Caco-2 (cell line): ENCODE data around the gene MRPS25. TPM values are rescaled to one million over a fixed set of nuclear protein-coding genes. Genes with fewer than 3 reads are reported as not detected.

ENCODE experiments used
- Bru-seq: library from RNA; stranded (reverse); fragments of 400-500 nt; gene quantifications from one replicate; lab custom pipeline; 2021; lab: Mats Ljungman, UMichigan
- BruChase-seq, 2 experiments: library from RNA; stranded (reverse); fragments of 400-500 nt; gene quantifications; one replicate each; lab custom pipeline; 2021; lab: Mats Ljungman, UMichigan
- BruUV-seq: library from RNA; stranded (reverse); fragments of 400-500 nt; replicated peaks from 2 replicates; lab custom pipeline; 2021; lab: Mats Ljungman, UMichigan
- CTCF ChIA-PET: fragments of 300-600 bp; sonication (Branson Sonifier 250); formaldehyde crosslinking; loops from one replicate; lab custom pipeline; 2022; ENCODE audit warnings: antibody characterized with exemption; lab: Charles Lee
- POLR2A ChIA-PET: fragments of 300-600 bp; sonication (Branson Sonifier 250); formaldehyde crosslinking; loops from one replicate; lab custom pipeline; 2022; ENCODE audit warnings: antibody characterized with exemption; lab: Charles Lee
- DNase-seq, 2 experiments: peaks; one replicate each; pipeline versions ENCODE4 v3.0.0 to v3.0.0-alpha.2; 2020 to 2022
- H3K27me3 ChIP-seq: replicated peaks from 2 replicates; pipeline ENCODE4 v1.6.0; 2011; ENCODE audit warnings: low read length; ENCODE audit not compliant: control insufficient read depth, insufficient read depth
- H3K36me3 ChIP-seq: 2 replicates; pipeline ENCODE4 v1.5.1; 2011; ENCODE audit warnings: low read length; ENCODE audit not compliant: control insufficient read depth, insufficient read depth
- H3K4me1 ChIP-seq: fragments of 250-450 bp; sonication (Bioruptor Pico); 2 replicates; pipeline ENCODE4 v1.5.1; 2020; ENCODE audit warnings: mild to moderate bottlenecking
- H3K4me3 ChIP-seq: 2 replicates; pipeline ENCODE4 v1.5.1; 2011; ENCODE audit warnings: low read depth, mild to moderate bottlenecking, control low read depth, low read length
- H3K9me3 ChIP-seq: fragments of 250-450 bp; sonication (Bioruptor Pico); 2 replicates; pipeline ENCODE4 v1.5.1; 2020; ENCODE audit warnings: mild to moderate bottlenecking, moderate library complexity
- H3K27ac Mint-ChIP-seq: one replicate; pipeline ENCODE4 v1.8.0; 2022; ENCODE audit warnings: mixed read lengths; ENCODE audit not compliant: unreplicated experiment
- H3K27me3 Mint-ChIP-seq: one replicate; pipeline ENCODE4 v1.8.0; 2022; ENCODE audit warnings: mixed read lengths; ENCODE audit not compliant: insufficient read depth, unreplicated experiment
- H3K36me3 Mint-ChIP-seq: one replicate; pipeline ENCODE4 v1.8.0; 2022; ENCODE audit warnings: mild to moderate bottlenecking, mixed read lengths; ENCODE audit not compliant: insufficient read depth, unreplicated experiment
- H3K4me1 Mint-ChIP-seq: one replicate; pipeline ENCODE4 v1.8.0; 2022; ENCODE audit warnings: low read depth, mixed read lengths; ENCODE audit not compliant: unreplicated experiment
- H3K4me3 Mint-ChIP-seq: one replicate; pipeline ENCODE4 v1.8.0; 2022; ENCODE audit warnings: mild to moderate bottlenecking, moderate library complexity, mixed read lengths; ENCODE audit not compliant: unreplicated experiment
- H3K9me3 Mint-ChIP-seq: one replicate; pipeline ENCODE4 v1.8.0; 2022; ENCODE audit warnings: mixed read lengths; ENCODE audit not compliant: unreplicated experiment
- CTCF ChIP-seq, 2 experiments: fragments of 200-600 bp in 1 of 2; IDR thresholded peaks; 1 replicate in 1 of 2; 2 replicates in 1 of 2; pipeline versions ENCODE4 v1.5.1 to v1.8.0; 2011 to 2022; ENCODE audit warnings: antibody characterized with exemption in 1 of 2, control low read depth in 1 of 2, inconsistent platforms in 1 of 2, low read depth in 1 of 2, low read length in 1 of 2, mild to moderate bottlenecking in 1 of 2, moderate library complexity in 1 of 2; ENCODE audit not compliant: insufficient read depth in 1 of 2, severe bottlenecking in 1 of 2, unreplicated experiment in 1 of 2
- intact Hi-C: fragments of 100-400 bp; cut with micrococcal nuclease; formaldehyde crosslinking; loops from one replicate; pipeline ENCODE4 v1.10.0; 2022; ENCODE audit not compliant: unreplicated experiment
- long read RNA-seq: library from polyadenylated mRNA; stranded (forward); transcript quantifications from one replicate; pipeline ENCODE4 v2.0.0, GENCODE V29; 2022
- total RNA-seq: library from RNA; stranded (reverse); gene quantifications from 2 replicates; pipeline ENCODE4 v1.2.3, GENCODE V29; 2022

The MRPS25 gene
- total RNA-seq (53.3 and 55.6 TPM in 2 replicates), Bru-seq, nascent RNA (percentile 87 among the genes with signal in this experiment), BruChase-seq, experiment 1, labeled RNA remaining after a 2-hour chase (percentile 92 among the genes with signal in this experiment), BruChase-seq, experiment 2, labeled RNA remaining after a 6-hour chase (percentile 89 among the genes with signal in this experiment)
- long read RNA-seq, full-length matches to known transcripts = 58 of 77 reads
- long read RNA-seq, partial matches to known transcripts = 4 of 77 reads
- long read RNA-seq, other reads (novel, unspliced or antisense) = 15 of 77 reads

GRCh38 chr3:15064835-15065549, at the start of gene MRPS25:
Gene MRPS25 (minus strand): TSS chr3:15065315. CDS start chr3:15065194, 121 bp downstream.
- Histone ChIP-seq H3K9me3 (no peaks in the 10 kb centered on the region), H3K4me3 (peak within 1 kb of the TSS; percentile 90), H3K36me3 (no peaks in the 10 kb centered on the region; the same call in 1 of the 2 replicates), H3K27me3 (no peaks in the 10 kb centered on the region), H3K4me1 (peaks cover 17% of the 10 kb centered on the region)
- H3K9me3 Mint-ChIP-seq = no peaks in the 10 kb centered on the region
- BruUV-seq = no TSS peak
- CTCF ChIA-PET = interaction anchor here (0.9 to 1.2 kb wide), 4 partner anchors 12 to 141 kb away, joined by 3 to 10 read pairs (median 4); partner anchors contain the start of gene CAPN7
- H3K27ac Mint-ChIP-seq = peak within 1 kb of the TSS; percentile 96
- POLR2A ChIA-PET = interaction anchor here (1.0 to 1.2 kb wide), 5 partner anchors 9 to 141 kb away, joined by 3 to 5 read pairs (median 3); partner anchors contain the start of genes CAPN7 and RBSN
- no peaks in the 10 kb centered on the region for H3K27me3 Mint-ChIP-seq
- TF ChIP-seq CTCF (IDR thresholded peaks at IDR 0.05; ENCODE audit: insufficient read depth in 1 of 2, low read depth in 1 of 2, low read length in 1 of 2, severe bottlenecking in 1 of 2, unreplicated experiment in 1 of 2) = no peak
- H3K36me3 Mint-ChIP-seq = peaks cover 35% of the 10 kb centered on the region
- H3K4me3 Mint-ChIP-seq = peak within 1 kb of the TSS; percentile 92
- H3K4me1 Mint-ChIP-seq = peaks cover 10% of the 10 kb centered on the region
- DNase-seq = peak; percentile 90
- intact Hi-C loops = loop anchor here (1.0 kb wide), 1 partner anchor 34 kb away; the partner anchor contains the start of gene RBSN

- no TSS peak for BruUV-seq
- POLR2A ChIA-PET = no interaction called here
- H3K4me3 Mint-ChIP-seq = no peak overlapping the region
Measured at GRCh38 chr3:15113884-15114283, 48.8 kb upstream of the MRPS25 start.

More at GRCh38 chr3:15113884-15114283, 48.8 kb upstream of the MRPS25 start:
- Histone ChIP-seq H3K9me3 (no peaks in the 10 kb centered on the region), H3K36me3 (no peaks in the 10 kb centered on the region), H3K4me1 (no peaks in the 10 kb centered on the region; the same call in 1 of the 2 replicates), H3K27me3 (no peaks in the 10 kb centered on the region; the same call in 1 of the 2 replicates), H3K4me3 (no peak overlapping the region)
- Mint-ChIP-seq H3K4me1 (no peaks in the 10 kb centered on the region), H3K36me3 (no peaks in the 10 kb centered on the region), H3K27ac (no peak overlapping the region), H3K9me3 (no peaks in the 10 kb centered on the region), H3K27me3 (peaks cover 3% of the 10 kb centered on the region)
- TF ChIP-seq CTCF (IDR thresholded peaks at IDR 0.05; ENCODE audit: insufficient read depth in 1 of 2, low read depth in 1 of 2, low read length in 1 of 2, severe bottlenecking in 1 of 2, unreplicated experiment in 1 of 2) = no peak
- DNase-seq = no peak
- intact Hi-C loops = no loop called here
- CTCF ChIA-PET = no interaction called here
